Natural killer cell (primary cell): ENCODE measurements around the gene BEST2. TPM values are rescaled to one million over a fixed set of nuclear protein-coding genes. Genes with fewer than 3 reads are reported as not detected.

Experiments
- ATAC-seq, 3 donors: fragments of 150-1000 bp in 2 of 3; fragments of 200-7000 bp in 1 of 3; cut with Tn5 transposase; 1 replicate in 1 of 3; 2 replicates in 2 of 3; pipeline ENCODE4 v1.10.0; 2021; ENCODE audit warnings: mild to moderate bottlenecking in 2 of 3, moderate library complexity in 2 of 3
- DNase-seq, 2 donors: peaks; one replicate each; pipeline versions ENCODE4 v3.0.0 to v3.0.0-alpha.2; 2013 to 2021; ENCODE audit warnings: mixed read lengths in 1 of 2
- H3K27ac ChIP-seq: one replicate; pipeline ENCODE4 v1.5.1; 2013; ENCODE audit warnings: mild to moderate bottlenecking, low read length
- H3K27me3 ChIP-seq: one replicate; pipeline ENCODE4 v1.6.1; 2013; ENCODE audit warnings: low read length; ENCODE audit not compliant: control insufficient read depth, insufficient read depth
- H3K36me3 ChIP-seq: one replicate; pipeline ENCODE4 v1.6.1; 2013; ENCODE audit warnings: low read length; ENCODE audit not compliant: control insufficient read depth, insufficient read depth
- H3K4me1 ChIP-seq: one replicate; pipeline ENCODE4 v1.6.1; 2013; ENCODE audit warnings: low read length; ENCODE audit not compliant: control insufficient read depth, insufficient read depth
- H3K4me3 ChIP-seq: one replicate; pipeline ENCODE4 v1.5.1; 2013; ENCODE audit warnings: low read length
- H3K9me3 ChIP-seq: one replicate; pipeline ENCODE4 v1.6.1; 2013; ENCODE audit warnings: low read length; ENCODE audit not compliant: control insufficient read depth, insufficient read depth
- H3K27ac Mint-ChIP-seq, 2 donors: one replicate each; pipeline ENCODE4 v1.8.0; 2022; ENCODE audit warnings: mild to moderate bottlenecking in 2 of 2, mixed read lengths in 2 of 2, moderate library complexity in 1 of 2
- H3K27me3 Mint-ChIP-seq, 2 donors: one replicate each; pipeline ENCODE4 v1.8.0; 2022; ENCODE audit warnings: low read depth in 2 of 2, mixed read lengths in 2 of 2
- H3K36me3 Mint-ChIP-seq: one replicate; pipeline ENCODE4 v1.8.0; 2022; ENCODE audit warnings: mixed read lengths
- H3K4me1 Mint-ChIP-seq, 2 donors: one replicate each; pipeline ENCODE4 v1.8.0; 2022; ENCODE audit warnings: mixed read lengths in 2 of 2
- H3K4me3 Mint-ChIP-seq: one replicate; pipeline ENCODE4 v1.8.0; 2022; ENCODE audit warnings: mild to moderate bottlenecking, moderate library complexity, mixed read lengths
- H3K9me3 Mint-ChIP-seq, 2 donors: one replicate each; pipeline ENCODE4 v1.8.0; 2022; ENCODE audit warnings: mixed read lengths in 2 of 2
- CTCF ChIP-seq: fragments of 200-600 bp; IDR thresholded peaks from one replicate; pipeline ENCODE4 v1.8.0; 2022; ENCODE audit warnings: antibody characterized with exemption
- WGBS: methylation state at CpG from one replicate; pipeline ENCODE4 v1.1.7; 2013; ENCODE audit warnings: missing lambda C conversion rate; ENCODE audit not compliant: insufficient coverage; 5-methylcytosine and 5-hydroxymethylcytosine counted together
- intact Hi-C: fragments of 100-400 bp; cut with micrococcal nuclease; formaldehyde crosslinking; loops from one replicate; pipeline ENCODE4 v1.14.2; 2022
- total RNA-seq, 4 donors: library from RNA; stranded (reverse); fragments of 120-200 nt in 1 of 4; gene quantifications; one replicate each; pipeline versions ENCODE4 v1.2.3 to v1.2.4, GENCODE V29; 2013 to 2022

Gene BEST2
- total RNA-seq, 3 donors from 2014 or later (not counting 1 experiment from before 2014, with no cell fraction given), result not detected

DNA sequence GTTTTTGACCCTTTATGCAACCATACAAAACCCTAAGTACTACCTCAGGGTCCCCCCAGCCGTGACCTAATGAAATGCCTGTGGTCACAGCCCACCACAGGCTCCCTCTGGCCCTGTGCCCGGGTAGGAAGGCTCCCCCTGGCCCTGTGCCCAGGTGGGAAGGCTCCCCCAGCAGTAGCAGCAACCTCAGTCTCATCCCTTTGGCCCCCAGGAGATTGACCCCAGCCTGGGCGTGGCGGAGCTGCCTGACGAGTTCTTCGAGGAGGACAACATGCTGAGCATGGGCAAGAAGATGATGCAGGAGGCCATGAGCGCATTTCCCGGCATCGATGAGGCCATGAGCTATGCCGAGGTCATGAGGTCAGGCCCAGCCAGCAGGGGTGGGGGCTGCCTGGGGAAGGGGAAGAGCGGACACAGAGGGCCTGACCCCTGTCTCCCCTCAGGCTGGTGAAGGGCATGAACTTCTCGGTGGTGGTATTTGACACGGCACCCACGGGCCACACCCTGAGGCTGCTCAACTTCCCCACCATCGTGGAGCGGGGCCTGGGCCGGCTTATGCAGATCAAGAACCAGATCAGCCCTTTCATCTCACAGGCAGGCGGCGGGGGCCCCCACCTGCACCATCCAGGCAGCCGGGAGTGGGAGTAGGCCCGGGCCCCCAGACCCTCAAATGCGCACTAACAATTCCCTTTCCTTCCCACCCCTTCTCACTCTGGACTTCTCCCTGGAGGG, 6.3 kb upstream of the BEST2 start:
- no peak overlapping the region for H3K4me3 Mint-ChIP-seq
- WGBS, result 77% methylated on average over 22 of the region's 22 CpGs
- H3K9me3 Mint-ChIP-seq, result no peaks in the 10 kb centered on the region
- no peak for DNase-seq
- Histone ChIP-seq H3K4me1 (no peaks in the 10 kb centered on the region), H3K36me3 (peaks cover 30% of the 10 kb centered on the region), H3K27me3 (no peaks in the 10 kb centered on the region), H3K9me3 (peaks cover 9% of the 10 kb centered on the region), H3K4me3 (no peak overlapping the region), H3K27ac (no peak overlapping the region)
- H3K4me1 Mint-ChIP-seq, result peaks cover 0 to 5% of the 10 kb centered on the region in 2 donors
- H3K27me3 Mint-ChIP-seq, result peaks cover 3 to 8% of the 10 kb centered on the region in 2 donors
- H3K36me3 Mint-ChIP-seq, result no peaks in the 10 kb centered on the region
- TF ChIP-seq CTCF, result no peak
- H3K27ac Mint-ChIP-seq, result no peak overlapping the region
- ATAC-seq, result no peak
- intact Hi-C loops, result no loop called here

- H3K36me3 Mint-ChIP-seq, result no peaks in the 10 kb centered on the region
- no peaks in the 10 kb centered on the region for H3K9me3 Mint-ChIP-seq
- over 99% methylated on average over 6 of the region's 6 CpGs for WGBS
- peaks cover 0 to 5% of the 10 kb centered on the region in 2 donors for H3K4me1 Mint-ChIP-seq
- ATAC-seq (no peak), DNase-seq (no peak)
- Histone ChIP-seq H3K9me3 (peaks cover 9% of the 10 kb centered on the region), H3K4me3 (no peak overlapping the region), H3K36me3 (peaks cover 29% of the 10 kb centered on the region), H3K27ac (no peak overlapping the region), H3K27me3 (no peaks in the 10 kb centered on the region), H3K4me1 (no peaks in the 10 kb centered on the region)
- no peak for TF ChIP-seq CTCF
- no peak overlapping the region for H3K27ac Mint-ChIP-seq
- intact Hi-C loops, result no loop called here
- H3K27me3 Mint-ChIP-seq, result peaks cover 12 to 15% of the 10 kb centered on the region in 2 donors
- no peak overlapping the region for H3K4me3 Mint-ChIP-seq
Observed at GRCh38 chr19:12748489-12748888, 3.1 kb upstream of the BEST2 start.

DNA sequence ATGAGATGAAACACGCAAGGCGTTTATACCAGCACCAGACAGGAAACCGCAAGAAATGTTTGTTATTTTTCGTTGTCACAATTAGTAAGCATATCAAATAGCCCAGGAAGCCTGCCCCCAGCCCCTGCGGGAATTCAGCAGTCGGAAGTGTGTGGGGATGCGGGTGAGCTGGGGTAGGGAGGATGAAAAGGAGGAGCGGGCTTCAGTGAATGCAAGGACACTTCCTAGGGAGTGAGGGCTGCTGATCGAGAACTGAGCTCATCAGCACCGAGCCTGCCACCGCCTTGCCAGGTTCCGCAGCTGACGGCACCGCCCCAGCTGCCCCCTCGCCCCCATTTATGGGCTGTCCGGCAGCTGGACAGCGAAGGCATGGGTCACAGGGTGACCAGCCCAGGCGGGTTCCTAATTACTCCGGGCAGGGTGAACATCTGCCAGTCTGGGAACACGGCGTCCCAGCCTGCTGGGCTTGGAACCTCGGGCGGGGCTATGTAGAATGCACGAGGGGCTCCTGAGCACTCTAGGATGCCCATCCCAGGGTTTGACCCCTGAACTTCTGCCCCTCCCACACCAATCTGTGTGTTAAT, 1.6 kb upstream of the BEST2 start:
- H3K4me3 Mint-ChIP-seq, result no peak overlapping the region

More for the DNA sequence above, 1.6 kb upstream of the BEST2 start:
- Mint-ChIP-seq H3K27me3 (peaks cover 14 to 15% of the 10 kb centered on the region in 2 donors), H3K4me1 (peaks cover 0 to 5% of the 10 kb centered on the region in 2 donors), H3K27ac (no peak overlapping the region), H3K36me3 (no peaks in the 10 kb centered on the region), H3K9me3 (no peaks in the 10 kb centered on the region)
- Histone ChIP-seq H3K4me1 (no peaks in the 10 kb centered on the region), H3K36me3 (peaks cover 25% of the 10 kb centered on the region), H3K27me3 (no peaks in the 10 kb centered on the region), H3K4me3 (no peak overlapping the region), H3K27ac (no peak overlapping the region), H3K9me3 (peaks cover 9% of the 10 kb centered on the region)
- no peak for DNase-seq
- 55% methylated on average over 24 of the region's 24 CpGs for WGBS
- intact Hi-C loops, result no loop called here
- peak in 1 of 3 donors; percentile 20 for ATAC-seq
- TF ChIP-seq CTCF, result no peak
